Measurements from ENCODE around the gene CFB.
"Not testable (repeated sequence)": the region's sequence is repeated elsewhere in the genome, so short reads cannot be mapped to it uniquely, and the experiment has no call there.

Gene CFB

GRCh38 chr6:31971993-31972708 lies 26.3 kb downstream of the CFB start, which contains the start of gene DXO:
Gene DXO, minus strand, starts transcription at chr6:31972138. Its CDS starts 463 bp downstream, at chr6:31971675.
- DNase-seq = peak; percentile 96 to 97

- DNase-seq = no peak
Observed at GRCh38 chr6:31972709-31973350, 26.9 kb downstream of the CFB start.

DNA sequence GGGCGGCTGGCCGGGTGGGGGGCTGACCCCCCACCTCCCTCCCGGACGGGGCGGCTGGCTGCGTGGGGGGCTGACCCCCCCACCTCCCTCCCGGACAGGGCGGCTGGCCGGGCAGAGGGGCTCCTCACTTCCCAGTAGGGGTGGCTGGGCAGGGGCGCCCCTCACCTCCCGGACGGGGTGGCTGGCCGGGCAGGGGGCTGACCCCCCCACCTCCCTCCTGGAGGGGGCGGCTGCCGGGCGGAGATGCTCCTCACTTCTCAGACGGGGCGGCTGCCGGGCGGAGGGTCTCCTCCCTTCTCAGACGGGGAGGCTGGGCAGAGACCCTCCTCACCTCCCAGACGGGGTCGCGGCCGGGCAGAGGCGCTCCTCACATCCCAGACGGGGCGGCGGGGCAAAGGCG lies 30.2 kb downstream of the CFB start:
- DNase-seq = not testable (repeated sequence)

GRCh38 chr6:31977816-31978431 lies 32.0 kb downstream of the CFB start:
- no peak for DNase-seq

DNA sequence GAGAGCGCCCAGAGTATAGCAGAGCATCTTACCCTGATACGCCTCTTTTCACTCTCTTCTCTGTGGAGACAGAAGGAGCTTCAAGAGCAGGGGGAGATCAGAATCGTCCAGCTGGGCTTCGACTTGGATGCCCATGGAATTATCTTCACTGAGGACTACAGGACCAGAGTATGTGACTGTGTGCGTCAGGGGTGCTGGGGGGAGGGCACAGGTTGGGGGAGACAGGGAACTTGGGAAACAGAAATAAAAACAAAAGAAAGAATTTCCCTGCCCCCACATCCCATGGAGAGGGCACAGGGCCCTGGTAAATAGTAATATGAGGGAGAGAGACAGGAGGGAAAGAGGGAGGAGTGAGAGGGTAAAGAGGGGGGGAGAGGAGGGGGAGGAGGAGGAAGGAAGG lies 32.9 kb downstream of the CFB start:
- no peak for DNase-seq

GRCh38 chr6:31979238-31979898 lies 33.5 kb downstream of the CFB start:
- DNase-seq = no peak

DNA sequence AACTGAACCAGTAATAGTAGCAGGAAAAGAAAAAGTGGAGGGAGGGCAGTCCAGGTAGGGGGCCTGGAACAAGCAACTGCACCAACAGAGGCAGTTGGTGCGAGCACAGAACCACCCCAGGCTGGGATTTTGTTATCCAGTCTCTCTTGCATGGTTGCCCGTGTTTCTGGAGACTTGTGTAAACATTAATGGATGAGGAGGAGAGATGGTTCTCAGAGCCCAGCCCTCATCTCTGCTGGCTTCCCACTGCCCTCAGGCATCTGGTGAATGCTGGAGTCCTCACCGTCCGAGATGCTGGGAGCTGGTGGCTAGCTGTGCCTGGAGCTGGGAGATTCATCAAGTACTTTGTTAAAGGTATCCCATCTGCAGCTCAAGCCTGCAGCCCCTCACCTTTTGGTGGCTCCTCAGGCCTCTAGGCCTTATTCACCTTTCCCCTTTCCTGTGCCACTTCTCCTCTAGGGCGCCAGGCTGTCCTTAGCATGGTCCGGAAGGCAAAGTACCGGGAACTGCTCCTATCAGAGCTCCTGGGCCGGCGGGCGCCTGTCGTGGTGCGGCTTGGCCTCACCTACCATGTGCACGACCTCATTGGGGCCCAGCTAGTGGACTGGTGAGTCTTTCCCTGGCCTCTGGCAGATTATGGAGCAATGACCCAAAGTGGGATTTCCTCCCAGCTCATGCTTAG lies 34.4 kb downstream of the CFB start:
- DNase-seq = not testable (repeated sequence)

DNA sequence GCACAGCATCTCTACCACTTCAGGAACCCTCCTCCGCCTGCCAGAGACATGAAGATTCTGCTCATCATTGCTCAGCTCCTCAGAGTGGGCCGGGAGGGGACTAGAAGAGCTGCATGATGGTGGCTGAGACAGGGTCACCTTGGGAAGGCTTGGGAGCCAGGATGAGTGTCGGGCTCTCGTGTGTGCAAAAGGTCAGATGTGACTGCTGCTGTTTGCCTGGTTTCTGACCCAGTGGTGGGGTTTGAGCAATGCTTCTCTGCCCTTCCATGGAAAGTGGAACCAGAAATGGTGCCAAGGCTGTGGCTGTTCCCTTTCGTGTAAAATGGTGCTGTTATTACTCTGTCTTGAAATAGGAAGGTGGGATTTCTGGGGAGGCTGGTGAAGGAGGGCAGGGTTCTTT lies 35.1 kb downstream of the CFB start:
- not testable (repeated sequence) for DNase-seq

GRCh38 chr6:31981744-31982143 lies 35.8 kb downstream of the CFB start, which contains the start of gene C4A:
Gene C4A, plus strand, starts transcription at chr6:31982057. Its CDS starts 51 bp downstream, at chr6:31982108.
- not testable (repeated sequence) for DNase-seq

DNA sequence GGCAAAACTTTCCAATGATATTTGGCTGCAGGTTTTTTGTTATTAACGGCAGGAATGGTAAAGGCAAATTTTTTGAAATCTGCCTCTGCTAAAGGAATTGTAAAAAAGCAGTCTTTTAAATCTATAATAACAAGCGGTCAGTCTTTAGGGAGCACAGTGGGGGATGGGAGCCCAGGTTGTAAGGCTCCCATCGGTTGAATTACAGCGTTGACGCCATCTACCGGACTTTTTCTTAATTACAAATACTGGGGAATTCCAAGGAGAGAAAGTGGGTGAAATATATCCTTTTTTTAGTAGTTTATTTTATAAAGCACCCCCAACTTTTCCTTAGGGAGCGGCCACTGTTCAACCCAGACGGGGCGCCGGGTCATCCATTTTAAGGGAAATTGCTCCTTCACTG lies 43.5 kb downstream of the CFB start:
- DNase-seq = not testable (repeated sequence)

DNA sequence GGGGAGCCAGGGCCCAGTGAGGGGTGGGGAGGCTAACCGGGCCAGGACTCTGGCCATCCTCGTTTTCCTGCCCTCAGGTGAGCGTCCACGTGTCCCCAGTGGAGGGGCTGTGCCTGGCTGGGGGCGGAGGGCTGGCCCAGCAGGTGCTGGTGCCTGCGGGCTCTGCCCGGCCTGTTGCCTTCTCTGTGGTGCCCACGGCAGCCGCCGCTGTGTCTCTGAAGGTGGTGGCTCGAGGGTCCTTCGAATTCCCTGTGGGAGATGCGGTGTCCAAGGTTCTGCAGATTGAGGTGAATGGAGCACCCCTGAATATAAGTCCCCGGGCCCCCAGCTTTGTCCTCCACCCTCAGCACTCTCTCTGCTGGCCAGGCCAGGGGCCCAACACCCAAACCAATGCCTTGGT lies 48.5 kb downstream of the CFB start:
- not testable (repeated sequence) for DNase-seq

- DNase-seq = not testable (repeated sequence)
Observed at GRCh38 chr6:31996385-31996784, 50.5 kb downstream of the CFB start.

Data from NCI-H1930 (cell line).